GM12865 (cell line): Measurements from ENCODE around the gene ANKH.

Experiments
- DNase-seq: peaks from one replicate; pipeline ENCODE4 v3.0.0; 2010; ENCODE audit warnings: low read depth
- H3K4me3 ChIP-seq: 2 replicates; pipeline ENCODE4 v1.5.1; 2011; ENCODE audit warnings: mild to moderate bottlenecking, low read depth, low read length, control low read depth
- TF ChIP-seq, protein P1 (sequence below): IDR thresholded peaks from 2 replicates; pipeline ENCODE4 v1.5.1; 2011; ENCODE audit warnings: low read length, control low read depth, low read depth, inconsistent platforms; ENCODE audit not compliant: insufficient read depth; ENCODE audit errors: missing control alignments

Gene ANKH

DNA sequence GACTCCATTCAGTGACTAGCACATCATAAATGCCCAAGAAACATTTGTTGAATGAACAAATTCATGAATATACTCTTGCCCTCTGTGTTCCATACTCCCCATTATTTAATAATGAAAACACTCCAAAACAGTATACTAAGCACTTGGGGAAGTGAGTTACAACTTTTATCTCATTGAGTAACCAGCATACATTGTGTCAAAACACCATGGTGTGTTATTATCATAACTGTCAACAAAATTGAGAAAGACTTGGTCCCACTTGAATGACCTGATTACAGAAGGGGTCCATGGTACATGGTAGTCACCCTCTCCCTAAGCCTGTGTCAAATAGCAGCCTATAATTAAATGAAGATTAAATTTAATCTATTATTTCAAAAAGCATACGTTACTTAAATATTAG, 16.2 kb downstream of the ANKH start:
- H3K4me3 ChIP-seq = no peak overlapping the region
- DNase-seq = no peak
- TF ChIP-seq, protein P1, sequence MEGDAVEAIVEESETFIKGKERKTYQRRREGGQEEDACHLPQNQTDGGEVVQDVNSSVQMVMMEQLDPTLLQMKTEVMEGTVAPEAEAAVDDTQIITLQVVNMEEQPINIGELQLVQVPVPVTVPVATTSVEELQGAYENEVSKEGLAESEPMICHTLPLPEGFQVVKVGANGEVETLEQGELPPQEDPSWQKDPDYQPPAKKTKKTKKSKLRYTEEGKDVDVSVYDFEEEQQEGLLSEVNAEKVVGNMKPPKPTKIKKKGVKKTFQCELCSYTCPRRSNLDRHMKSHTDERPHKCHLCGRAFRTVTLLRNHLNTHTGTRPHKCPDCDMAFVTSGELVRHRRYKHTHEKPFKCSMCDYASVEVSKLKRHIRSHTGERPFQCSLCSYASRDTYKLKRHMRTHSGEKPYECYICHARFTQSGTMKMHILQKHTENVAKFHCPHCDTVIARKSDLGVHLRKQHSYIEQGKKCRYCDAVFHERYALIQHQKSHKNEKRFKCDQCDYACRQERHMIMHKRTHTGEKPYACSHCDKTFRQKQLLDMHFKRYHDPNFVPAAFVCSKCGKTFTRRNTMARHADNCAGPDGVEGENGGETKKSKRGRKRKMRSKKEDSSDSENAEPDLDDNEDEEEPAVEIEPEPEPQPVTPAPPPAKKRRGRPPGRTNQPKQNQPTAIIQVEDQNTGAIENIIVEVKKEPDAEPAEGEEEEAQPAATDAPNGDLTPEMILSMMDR = no peak

- H3K4me3 ChIP-seq = no peak overlapping the region
- no peak for DNase-seq
- TF ChIP-seq, protein P1 = no peak
These were observed 16.8 kb downstream of the ANKH start for GRCh38 chr5:14854799-14855198.

DNA sequence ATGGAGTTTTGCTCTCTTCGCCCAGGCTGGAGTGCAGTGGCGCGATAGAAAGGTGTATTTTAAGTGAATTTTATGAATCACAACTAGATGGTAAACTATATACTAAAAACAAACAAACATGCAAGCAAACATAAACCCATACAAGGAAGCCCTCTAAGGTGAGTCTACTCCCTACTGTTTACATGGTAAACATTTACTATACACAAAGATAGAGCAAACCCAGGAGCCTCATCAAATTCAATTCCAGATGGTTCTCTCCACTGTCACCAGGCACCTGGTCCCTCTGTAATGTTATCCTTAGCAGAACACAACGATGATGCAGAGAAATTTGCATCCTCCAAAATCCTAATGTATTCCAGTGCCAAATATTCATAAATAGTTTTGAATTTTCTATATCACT, 17.9 kb downstream of the ANKH start:
- H3K4me3 ChIP-seq = no peak overlapping the region
- TF ChIP-seq, protein P1 = no peak
- DNase-seq = no peak

DNA sequence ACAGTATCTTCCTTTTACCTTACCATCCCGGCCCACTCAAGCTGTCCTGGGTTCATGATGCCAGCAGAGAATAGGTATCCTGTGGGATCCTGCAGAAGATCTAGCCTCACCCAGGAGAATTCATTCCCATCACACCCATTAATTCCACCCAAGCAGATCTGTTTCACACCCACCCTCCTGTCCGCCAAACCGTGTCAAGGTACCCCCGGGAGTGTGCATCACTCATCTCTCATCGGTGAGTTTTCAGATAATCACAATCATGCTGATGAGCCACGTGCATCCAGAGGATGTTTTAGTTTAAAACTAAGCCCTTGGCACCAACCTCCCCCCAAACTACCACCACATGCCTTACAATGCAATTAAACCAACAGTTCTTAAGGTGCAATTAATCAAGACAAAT, 18.8 kb downstream of the ANKH start:
- TF ChIP-seq, protein P1 = no peak
- no peak for DNase-seq

DNA sequence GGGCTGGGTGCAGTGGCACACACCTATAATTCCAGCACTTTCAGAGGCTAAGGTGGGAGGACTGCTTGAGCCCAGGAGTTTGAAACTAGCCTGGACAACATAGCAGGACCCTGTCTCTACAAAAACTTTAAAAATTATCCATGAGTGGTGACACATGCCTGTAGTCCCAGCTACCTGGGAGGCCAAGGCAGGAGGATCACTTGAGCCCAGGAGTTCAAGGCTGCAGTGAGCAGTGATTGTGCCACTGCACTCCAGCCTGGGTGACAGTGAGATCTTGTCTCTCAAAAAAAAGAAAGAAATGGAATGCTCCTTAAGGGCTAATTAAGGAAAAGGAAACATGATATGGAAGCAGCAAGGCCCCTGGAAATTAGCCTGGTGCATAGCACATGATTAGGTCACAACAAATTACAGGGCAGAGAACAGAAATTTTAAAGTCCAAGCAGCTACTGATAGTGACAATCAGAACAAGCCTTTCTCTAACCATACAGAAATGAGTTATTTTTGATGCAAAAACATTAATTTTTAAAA, 19.5 kb downstream of the ANKH start:
- TF ChIP-seq, protein P1 = no peak
- no peak overlapping the region for H3K4me3 ChIP-seq
- no peak for DNase-seq

More for the DNA sequence above, 18.8 kb downstream of the ANKH start:
- no peak overlapping the region for H3K4me3 ChIP-seq

- no peak overlapping the region for H3K4me3 ChIP-seq
- TF ChIP-seq, protein P1 = no peak
- no peak for DNase-seq
These were observed 20.0 kb downstream of the ANKH start for GRCh38 chr5:14851597-14851996.

GRCh38 chr5:14851050-14851419, 20.5 kb downstream of the ANKH start:
- DNase-seq = no peak
- H3K4me3 ChIP-seq = no peak overlapping the region
- TF ChIP-seq, protein P1 = no peak
